Mucosa of descending colon (tissue), 3 donors: ENCODE data around the gene FAM221B. TPM values are rescaled to one million over a fixed set of nuclear protein-coding genes. Genes with fewer than 3 reads are reported as not detected.

Experiments
- ATAC-seq: fragments of 200-7000 bp; cut with Tn5 transposase; one replicate; pipeline ENCODE4 v1.9.1; 2020; ENCODE audit warnings: mild to moderate bottlenecking, moderate library complexity
- DNase-seq, 3 donors: peaks; one replicate each; pipeline ENCODE4 v3.0.0-alpha.2; 2020
- H3K36me3 ChIP-seq: fragments of 200-600 bp; one replicate; pipeline ENCODE4 v1.8.0; 2021; ENCODE audit warnings: low read depth, mild to moderate bottlenecking
- H3K4me1 ChIP-seq: fragments of 200-600 bp; one replicate; pipeline ENCODE4 v1.8.0; 2021; ENCODE audit warnings: low read depth, mild to moderate bottlenecking
- H3K4me3 ChIP-seq: fragments of 200-600 bp; one replicate; pipeline ENCODE4 v1.8.0; 2021; ENCODE audit warnings: mild to moderate bottlenecking
- H3K9me3 ChIP-seq: fragments of 200-600 bp; one replicate; pipeline ENCODE4 v1.8.0; 2021; ENCODE audit warnings: mild to moderate bottlenecking
- intact Hi-C, 2 donors: fragments of 100-400 bp; cut with DNase I in 1 of 2; cut with micrococcal nuclease in 1 of 2; formaldehyde crosslinking; loops; one replicate each; pipeline versions ENCODE4 v1.11.0 to v1.11.1; 2022; cut with DNase I, micrococcal nuclease
- total RNA-seq, 3 donors: library from RNA; stranded (reverse); fragmentation: NEBNext Ultra II Directional in 2 of 3; extraction: Animal tissue kit (Norgen Biotek cat#: 25700) in 2 of 3; gene quantifications; one replicate each; pipeline versions ENCODE4 v1.2.1 to v1.2.4, GENCODE V29; 2021 to 2023
- TF ChIP-seq, protein P1 (sequence below): fragments of 200-600 bp; IDR thresholded peaks from one replicate; pipeline ENCODE4 v1.8.0; 2022; ENCODE audit warnings: antibody characterized with exemption, mild to moderate bottlenecking
- donor health status: DM: no; HTN: no; CAD: no; lungs with moderate emphysema.
- donor health status: DM: no; HTN: no; CAD: no.
- donor health status: DM: no; HTN: yes; CAD: no.

Gene FAM221B
- total RNA-seq, 3 donors from 2014 or later: 0.41 to 0.43 TPM; not detected in 1

DNA sequence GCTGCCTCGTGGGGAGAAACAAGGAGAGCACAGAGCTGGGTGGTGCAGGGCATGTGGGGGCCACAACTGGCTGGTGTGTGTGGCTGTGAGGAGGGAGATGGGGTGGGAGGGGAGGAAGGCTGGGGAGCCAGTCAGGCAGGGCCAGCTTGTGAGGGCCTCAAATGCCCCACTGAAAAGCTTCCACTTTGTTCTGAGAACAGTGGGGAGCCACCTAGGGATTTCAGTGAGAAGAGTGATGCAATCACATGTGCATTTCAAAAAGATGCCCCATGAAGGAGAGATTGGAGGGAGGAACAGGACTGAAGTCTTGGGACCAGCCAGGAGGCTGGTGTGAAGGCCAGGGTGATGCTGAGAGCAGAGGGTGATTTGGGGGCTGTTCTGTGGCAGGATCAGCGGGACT lies 40.4 kb upstream of the FAM221B start:
- ATAC-seq (no peak), DNase-seq (no peak)
- no peaks in the 10 kb centered on the region for H3K9me3 ChIP-seq
- intact Hi-C loops: no loop called here
- H3K4me1 ChIP-seq: no peaks in the 10 kb centered on the region
- H3K36me3 ChIP-seq: no peaks in the 10 kb centered on the region
- TF ChIP-seq, protein P1, sequence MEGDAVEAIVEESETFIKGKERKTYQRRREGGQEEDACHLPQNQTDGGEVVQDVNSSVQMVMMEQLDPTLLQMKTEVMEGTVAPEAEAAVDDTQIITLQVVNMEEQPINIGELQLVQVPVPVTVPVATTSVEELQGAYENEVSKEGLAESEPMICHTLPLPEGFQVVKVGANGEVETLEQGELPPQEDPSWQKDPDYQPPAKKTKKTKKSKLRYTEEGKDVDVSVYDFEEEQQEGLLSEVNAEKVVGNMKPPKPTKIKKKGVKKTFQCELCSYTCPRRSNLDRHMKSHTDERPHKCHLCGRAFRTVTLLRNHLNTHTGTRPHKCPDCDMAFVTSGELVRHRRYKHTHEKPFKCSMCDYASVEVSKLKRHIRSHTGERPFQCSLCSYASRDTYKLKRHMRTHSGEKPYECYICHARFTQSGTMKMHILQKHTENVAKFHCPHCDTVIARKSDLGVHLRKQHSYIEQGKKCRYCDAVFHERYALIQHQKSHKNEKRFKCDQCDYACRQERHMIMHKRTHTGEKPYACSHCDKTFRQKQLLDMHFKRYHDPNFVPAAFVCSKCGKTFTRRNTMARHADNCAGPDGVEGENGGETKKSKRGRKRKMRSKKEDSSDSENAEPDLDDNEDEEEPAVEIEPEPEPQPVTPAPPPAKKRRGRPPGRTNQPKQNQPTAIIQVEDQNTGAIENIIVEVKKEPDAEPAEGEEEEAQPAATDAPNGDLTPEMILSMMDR: no peak
- H3K4me3 ChIP-seq: no peak overlapping the region

DNA sequence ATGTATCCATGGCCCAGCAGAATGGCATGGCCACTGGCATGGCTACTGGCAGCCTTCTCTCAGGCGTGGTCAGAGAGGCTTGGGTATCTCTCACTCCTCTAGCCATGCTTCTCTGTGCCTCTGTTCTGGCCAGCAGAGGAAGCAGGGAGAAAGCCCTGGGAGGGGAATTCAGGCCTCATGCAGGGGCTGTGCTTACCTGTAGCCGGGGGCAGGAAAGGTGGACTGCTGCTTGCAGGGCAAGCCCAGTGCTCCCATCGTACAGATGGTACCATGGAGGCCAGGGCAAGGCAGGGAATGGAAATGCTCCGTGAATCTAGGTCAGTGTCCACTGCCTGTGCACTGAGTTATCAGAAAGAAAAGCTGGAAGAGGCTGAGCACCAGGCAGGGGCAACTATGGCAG lies 39.0 kb upstream of the FAM221B start:
- no peak overlapping the region for H3K4me3 ChIP-seq
- no peaks in the 10 kb centered on the region for H3K36me3 ChIP-seq
- intact Hi-C loops: no loop called here
- no peak for ATAC-seq
- TF ChIP-seq, protein P1: no peak
- no peak for DNase-seq
- no peaks in the 10 kb centered on the region for H3K9me3 ChIP-seq
- no peaks in the 10 kb centered on the region for H3K4me1 ChIP-seq

DNA sequence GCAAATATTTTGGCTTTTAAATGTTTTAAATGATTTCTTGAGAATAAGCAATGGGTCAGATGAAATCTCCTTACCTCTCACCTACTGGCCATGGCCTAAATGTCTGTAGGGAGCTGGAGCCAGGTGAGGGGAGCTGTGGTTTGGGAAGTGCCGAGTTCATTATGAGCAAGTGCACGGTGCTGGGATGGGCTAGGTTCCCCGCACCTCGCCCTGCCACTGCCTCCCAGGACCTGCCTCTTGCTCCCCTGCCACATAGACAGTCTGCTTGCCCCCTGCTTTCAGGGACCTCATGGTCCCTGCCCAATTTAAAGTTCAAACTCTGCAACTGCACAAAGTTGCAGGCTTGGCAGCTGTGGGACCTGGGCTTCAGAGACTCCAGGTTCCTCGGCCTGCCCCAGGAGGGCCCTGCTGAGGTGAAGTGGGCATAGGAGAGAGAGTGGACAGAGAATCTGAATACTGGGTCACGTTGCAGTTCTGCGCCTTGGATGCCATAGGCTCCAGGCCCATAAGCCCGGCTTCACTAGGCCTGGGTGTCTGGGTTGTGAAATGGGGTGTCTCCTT lies 36.2 kb upstream of the FAM221B start:
- ATAC-seq (no peak), DNase-seq (no peak)
- no peaks in the 10 kb centered on the region for H3K36me3 ChIP-seq
- no peak overlapping the region for H3K4me3 ChIP-seq
- TF ChIP-seq, protein P1: no peak
- no peaks in the 10 kb centered on the region for H3K9me3 ChIP-seq
- no peaks in the 10 kb centered on the region for H3K4me1 ChIP-seq
- intact Hi-C loops: no loop called here

DNA sequence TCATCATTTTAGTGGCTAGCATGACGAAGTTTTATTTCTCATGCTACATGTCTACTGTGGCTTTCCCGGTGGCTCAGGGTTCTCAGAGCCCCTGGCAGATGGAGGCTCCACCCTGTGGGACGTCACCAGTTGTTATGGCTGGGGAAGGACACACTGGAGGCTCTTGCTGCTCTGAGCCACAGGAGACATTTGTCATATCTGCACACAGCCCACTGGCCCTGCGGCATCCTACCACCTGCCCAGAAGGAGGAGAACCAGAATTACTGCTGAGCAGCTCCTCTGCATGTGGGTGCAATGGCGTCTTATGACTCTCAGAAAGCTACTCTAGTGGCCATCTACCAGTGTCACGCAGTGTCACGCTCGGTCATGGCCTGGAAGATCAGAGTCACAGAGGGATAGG lies 35.1 kb upstream of the FAM221B start:
- ATAC-seq (no peak), DNase-seq (no peak)
- H3K9me3 ChIP-seq: no peaks in the 10 kb centered on the region
- H3K36me3 ChIP-seq: no peaks in the 10 kb centered on the region
- no peaks in the 10 kb centered on the region for H3K4me1 ChIP-seq
- H3K4me3 ChIP-seq: no peak overlapping the region
- TF ChIP-seq, protein P1: no peak
- intact Hi-C loops: no loop called here

DNA sequence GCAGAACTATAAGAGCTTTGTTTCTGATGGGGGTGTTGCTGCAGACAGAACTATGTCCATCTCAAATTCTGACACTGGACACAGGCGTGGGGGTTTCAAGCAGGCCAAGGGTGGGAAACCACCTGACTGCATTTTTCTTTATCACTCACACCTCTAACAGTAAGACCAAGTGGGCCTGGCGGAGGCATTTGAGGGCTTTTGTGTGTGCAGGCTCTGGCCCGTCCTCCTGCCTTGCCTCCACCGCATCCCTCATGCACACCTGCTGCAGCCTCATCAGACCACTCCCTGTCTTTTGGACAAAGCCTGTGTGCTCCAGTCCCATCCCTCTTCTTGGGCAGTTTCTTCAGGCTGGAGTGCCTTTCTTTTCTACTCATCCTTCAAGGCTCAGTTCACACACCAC lies 33.8 kb upstream of the FAM221B start:
- Histone ChIP-seq H3K36me3 (no peaks in the 10 kb centered on the region), H3K9me3 (no peaks in the 10 kb centered on the region), H3K4me3 (no peak overlapping the region), H3K4me1 (no peaks in the 10 kb centered on the region)
- intact Hi-C loops: no loop called here
- no peak for ATAC-seq
- no peak for DNase-seq
- TF ChIP-seq, protein P1: no peak
